ENCODE measurements around the gene POLR3A.

DNA sequence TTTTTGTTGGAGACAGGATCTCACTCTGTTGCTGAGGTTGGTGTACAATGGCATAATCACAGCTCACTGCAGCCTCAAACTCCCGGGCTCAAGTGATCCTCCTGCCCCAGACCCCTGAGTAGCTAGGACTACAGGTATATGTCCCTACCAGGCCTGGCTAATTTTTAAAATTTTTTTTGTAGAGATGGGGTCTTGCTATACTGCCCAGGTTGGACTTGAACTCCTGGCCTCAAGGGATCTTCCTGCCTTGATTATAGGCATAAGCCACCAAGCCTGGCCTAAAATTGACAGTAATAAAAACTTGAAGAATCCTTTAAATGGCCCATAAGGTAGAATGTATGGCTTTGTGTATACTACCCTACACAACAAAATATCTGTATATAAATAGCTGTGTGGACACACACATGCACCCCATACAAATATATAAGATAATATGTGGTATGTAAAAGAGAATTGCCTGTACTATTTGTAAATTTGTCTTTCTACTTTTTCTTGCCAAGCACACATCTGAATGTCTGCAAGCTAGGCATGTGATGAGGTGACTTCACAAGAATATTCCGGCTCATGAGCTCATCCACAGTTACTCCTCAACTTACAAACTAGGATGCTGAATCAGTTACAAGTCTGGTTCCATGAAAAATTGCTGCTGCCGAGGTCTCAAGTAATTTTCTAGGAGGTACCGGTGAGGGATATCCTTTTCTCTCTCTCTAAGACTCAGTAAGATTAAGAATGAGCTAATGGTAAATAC lies 26.6 kb downstream of the POLR3A start:
- TF ChIP-seq, protein P1, sequence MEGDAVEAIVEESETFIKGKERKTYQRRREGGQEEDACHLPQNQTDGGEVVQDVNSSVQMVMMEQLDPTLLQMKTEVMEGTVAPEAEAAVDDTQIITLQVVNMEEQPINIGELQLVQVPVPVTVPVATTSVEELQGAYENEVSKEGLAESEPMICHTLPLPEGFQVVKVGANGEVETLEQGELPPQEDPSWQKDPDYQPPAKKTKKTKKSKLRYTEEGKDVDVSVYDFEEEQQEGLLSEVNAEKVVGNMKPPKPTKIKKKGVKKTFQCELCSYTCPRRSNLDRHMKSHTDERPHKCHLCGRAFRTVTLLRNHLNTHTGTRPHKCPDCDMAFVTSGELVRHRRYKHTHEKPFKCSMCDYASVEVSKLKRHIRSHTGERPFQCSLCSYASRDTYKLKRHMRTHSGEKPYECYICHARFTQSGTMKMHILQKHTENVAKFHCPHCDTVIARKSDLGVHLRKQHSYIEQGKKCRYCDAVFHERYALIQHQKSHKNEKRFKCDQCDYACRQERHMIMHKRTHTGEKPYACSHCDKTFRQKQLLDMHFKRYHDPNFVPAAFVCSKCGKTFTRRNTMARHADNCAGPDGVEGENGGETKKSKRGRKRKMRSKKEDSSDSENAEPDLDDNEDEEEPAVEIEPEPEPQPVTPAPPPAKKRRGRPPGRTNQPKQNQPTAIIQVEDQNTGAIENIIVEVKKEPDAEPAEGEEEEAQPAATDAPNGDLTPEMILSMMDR (IDR thresholded peaks at IDR 0.05): no peak
- no peak for TF ChIP-seq POLR2A (IDR thresholded peaks at IDR 0.05)

Measured in prostate gland (tissue), 2 donors.